RWPE1 (cell line): ENCODE results near the gene IAH1.
"Not testable (repeated sequence)": the region's sequence is repeated elsewhere in the genome, so short reads cannot be mapped to it uniquely, and the experiment has no call there.

Experiments
- CTCF ChIA-PET: fragments of 350-600 bp; sonication (Branson Sonifier 250); formaldehyde crosslinking; extraction: SDS; loops from one replicate; lab custom pipeline; 2021; lab: Yijun Ruan, JAX
- POLR2A ChIA-PET: fragments of 400-600 bp; formaldehyde crosslinking; extraction: SDS; loops from one replicate; lab custom pipeline; 2020; ENCODE audit warnings: antibody characterized with exemption; ENCODE audit not compliant: low non-redundant PET; lab: Yijun Ruan, JAX
- DNase-seq: peaks from one replicate; pipeline ENCODE4 v3.0.0; 2012; ENCODE audit warnings: low spot score
- H3K27ac ChIP-seq: fragments of 450-650 bp; 2 replicates; pipeline ENCODE4 v1.5.1; 2017
- TF ChIP-seq, protein P1 (sequence below): fragments of 450-650 bp; conservative IDR thresholded peaks from 2 replicates; pipeline ENCODE4 v1.5.1; 2017; ENCODE audit warnings: low read depth, mild to moderate bottlenecking

Gene IAH1

DNA sequence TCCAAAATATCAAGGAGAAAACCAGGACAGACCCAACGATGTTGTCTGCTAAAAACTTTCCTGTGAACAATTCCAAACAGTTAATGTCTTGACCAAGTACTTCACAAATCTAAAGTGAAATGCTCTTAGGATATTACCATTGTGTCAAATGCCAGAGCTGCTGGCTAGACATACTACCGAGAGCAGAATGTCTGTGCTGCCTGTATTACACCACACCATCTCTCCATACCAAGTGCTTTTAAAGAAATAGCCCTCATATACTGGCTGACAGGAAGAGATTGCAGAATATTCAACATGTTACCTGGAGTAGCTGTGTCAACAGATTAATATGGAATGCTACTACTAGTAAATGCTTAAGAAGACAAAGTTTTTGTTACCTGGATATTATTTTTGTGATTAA, 18.6 kb downstream of the IAH1 start:
- TF ChIP-seq, protein P1, sequence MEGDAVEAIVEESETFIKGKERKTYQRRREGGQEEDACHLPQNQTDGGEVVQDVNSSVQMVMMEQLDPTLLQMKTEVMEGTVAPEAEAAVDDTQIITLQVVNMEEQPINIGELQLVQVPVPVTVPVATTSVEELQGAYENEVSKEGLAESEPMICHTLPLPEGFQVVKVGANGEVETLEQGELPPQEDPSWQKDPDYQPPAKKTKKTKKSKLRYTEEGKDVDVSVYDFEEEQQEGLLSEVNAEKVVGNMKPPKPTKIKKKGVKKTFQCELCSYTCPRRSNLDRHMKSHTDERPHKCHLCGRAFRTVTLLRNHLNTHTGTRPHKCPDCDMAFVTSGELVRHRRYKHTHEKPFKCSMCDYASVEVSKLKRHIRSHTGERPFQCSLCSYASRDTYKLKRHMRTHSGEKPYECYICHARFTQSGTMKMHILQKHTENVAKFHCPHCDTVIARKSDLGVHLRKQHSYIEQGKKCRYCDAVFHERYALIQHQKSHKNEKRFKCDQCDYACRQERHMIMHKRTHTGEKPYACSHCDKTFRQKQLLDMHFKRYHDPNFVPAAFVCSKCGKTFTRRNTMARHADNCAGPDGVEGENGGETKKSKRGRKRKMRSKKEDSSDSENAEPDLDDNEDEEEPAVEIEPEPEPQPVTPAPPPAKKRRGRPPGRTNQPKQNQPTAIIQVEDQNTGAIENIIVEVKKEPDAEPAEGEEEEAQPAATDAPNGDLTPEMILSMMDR = no peak
- no peak for DNase-seq
- ChIA-PET CTCF (interaction anchor here (0.6 kb wide), 1 partner anchor 277 kb away, joined by 4 read pairs; no protein-coding TSS in a partner anchor), POLR2A (no interaction called here)
- no peak overlapping the region for H3K27ac ChIP-seq

DNA sequence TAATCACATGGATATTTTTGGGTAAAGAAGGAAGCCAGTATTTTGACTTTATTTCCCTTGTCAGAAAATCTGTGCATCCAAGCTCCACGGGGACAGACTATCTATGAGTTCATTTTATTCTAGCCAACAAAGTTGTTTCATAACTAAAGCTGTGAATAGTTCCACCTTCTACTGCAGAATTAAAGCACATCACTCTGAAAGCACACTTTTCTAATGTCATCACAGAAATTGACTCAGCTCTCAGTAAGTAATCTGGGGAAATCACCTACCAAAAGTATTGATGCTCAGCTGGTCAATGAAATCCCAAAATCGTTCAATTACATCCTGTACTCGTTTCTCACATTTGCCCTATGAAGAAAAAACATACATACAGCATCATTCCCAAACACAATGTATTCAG, 19.1 kb downstream of the IAH1 start:
- DNase-seq = no peak
- POLR2A ChIA-PET = no interaction called here
- CTCF ChIA-PET = no interaction called here
- no peak overlapping the region for H3K27ac ChIP-seq
- TF ChIP-seq, protein P1 = no peak

DNA sequence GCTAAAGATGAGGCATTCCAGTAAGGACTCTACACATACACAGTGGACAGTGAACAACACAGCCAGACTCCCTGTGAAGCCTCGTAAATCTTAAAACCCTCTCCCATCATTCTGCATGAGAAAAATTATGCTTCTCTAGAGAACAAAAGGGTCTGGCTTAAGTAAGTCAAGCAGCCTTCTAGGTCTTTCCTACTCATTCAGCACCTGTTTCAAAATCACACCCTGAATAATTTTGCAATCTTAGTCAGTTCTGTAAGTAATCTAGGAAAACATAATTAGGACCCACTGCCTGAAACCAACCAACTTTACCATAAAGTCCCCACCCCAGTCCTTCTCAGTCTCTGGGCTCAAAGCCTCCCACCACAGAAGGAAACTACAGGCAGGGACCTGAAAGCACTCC, 19.7 kb downstream of the IAH1 start:
- POLR2A ChIA-PET = no interaction called here
- no peak for DNase-seq
- CTCF ChIA-PET = interaction anchor here (0.5 kb wide), 1 partner anchor 31 kb away, joined by 4 read pairs; no protein-coding TSS in a partner anchor
- H3K27ac ChIP-seq = no peak overlapping the region
- TF ChIP-seq, protein P1 = no peak

DNA sequence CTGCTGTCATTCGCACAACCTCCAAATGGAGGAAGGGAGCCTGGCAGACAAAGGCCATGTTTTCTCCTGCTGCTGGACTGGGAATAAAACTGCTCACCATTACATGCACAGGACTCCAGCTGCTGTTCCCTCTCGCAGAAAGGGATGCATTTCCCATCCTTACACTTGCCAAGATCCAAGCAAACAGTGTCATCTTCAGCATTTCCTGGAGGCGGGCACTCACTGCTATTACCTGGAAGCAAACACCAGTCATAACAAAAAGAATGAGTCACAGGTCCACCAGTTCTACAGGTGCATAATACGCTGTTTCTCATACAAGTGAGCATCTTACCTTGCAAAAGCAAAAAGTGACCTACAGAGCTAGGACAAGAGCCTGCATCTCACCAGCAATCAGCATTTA, 22.7 kb downstream of the IAH1 start:
- DNase-seq = peak; percentile 53
- no peak overlapping the region for H3K27ac ChIP-seq
- ChIA-PET POLR2A (no interaction called here), CTCF (no interaction called here)
- TF ChIP-seq, protein P1 = no peak

DNA sequence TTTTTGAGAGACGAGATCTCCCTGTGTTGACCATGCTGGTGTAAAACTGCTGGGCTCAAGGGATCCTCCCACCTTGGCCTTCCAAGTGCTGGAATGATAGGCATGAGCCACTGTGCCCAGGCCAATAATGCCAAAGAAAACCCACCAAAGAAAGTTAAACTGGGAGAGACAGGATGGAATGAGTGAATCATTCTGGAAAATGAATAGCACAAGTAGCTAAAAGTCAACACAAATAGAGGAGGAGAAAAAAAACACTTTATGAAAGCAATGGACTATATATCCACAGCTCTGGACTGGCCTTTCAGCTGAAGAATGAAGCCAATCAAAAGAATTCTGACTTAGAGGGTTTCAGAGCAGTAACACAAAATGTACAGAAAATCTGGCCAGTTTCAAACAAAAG, 23.9 kb downstream of the IAH1 start:
- CTCF ChIA-PET = interaction anchor here (0.5 kb wide), 1 partner anchor 44 kb away, joined by 3 read pairs; no protein-coding TSS in a partner anchor
- H3K27ac ChIP-seq = no peak overlapping the region

DNA sequence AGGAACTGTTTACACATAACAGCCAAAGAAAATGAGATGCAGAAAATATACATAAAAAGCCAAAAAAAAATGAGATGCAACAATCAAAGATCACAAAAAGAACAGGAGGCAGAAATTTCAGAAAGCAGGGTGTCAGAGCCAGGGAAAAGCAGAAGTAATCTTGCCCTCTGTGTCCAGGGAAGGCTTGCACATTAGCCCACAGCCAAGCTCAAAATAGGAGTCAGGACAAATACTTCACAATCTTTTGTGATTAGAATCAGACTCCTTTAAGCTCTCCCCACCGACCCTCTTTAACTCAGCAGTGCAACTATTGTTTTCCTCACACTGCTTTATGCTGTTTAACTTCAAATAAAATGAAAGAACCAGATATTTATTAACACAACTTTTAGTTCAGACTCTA, 34.6 kb downstream of the IAH1 start:
- POLR2A ChIA-PET = no interaction called here
- CTCF ChIA-PET = no interaction called here
- TF ChIP-seq, protein P1 = no peak
- DNase-seq = no peak
- H3K27ac ChIP-seq = no peak overlapping the region

More for the DNA sequence above, 23.9 kb downstream of the IAH1 start:
- TF ChIP-seq, protein P1 = no peak
- POLR2A ChIA-PET = no interaction called here
- no peak for DNase-seq

DNA sequence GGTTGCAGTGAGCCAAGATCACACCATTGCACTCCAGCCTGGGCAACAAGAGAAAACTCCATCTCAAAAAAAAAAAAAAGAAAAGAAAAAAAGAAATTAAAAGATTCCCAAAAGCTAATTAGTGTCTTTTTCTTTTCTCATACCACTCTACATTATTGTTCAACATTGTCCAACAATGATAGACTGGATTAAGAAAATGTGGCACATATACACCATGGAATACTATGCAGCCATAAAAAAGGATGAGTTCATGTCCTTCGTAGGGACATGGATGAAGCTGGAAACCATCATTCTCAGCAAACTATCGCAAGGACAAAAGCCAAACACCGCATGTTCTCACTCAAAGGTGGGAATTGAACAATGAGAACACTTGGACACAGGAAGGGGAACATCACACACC, 39.6 kb downstream of the IAH1 start:
- CTCF ChIA-PET, POLR2A ChIA-PET, H3K27ac ChIP-seq, DNase-seq: not testable (repeated sequence)
